Trophoblast cell (in vitro differentiated cells and primary cell): ENCODE data around the gene GNAT2.
A peak's percentile ranks its signal among the peaks of the same experiment; 100 is the strongest.

Experiments
- DNase-seq, 2 donors: peaks; one replicate each; pipeline ENCODE4 v3.0.0-alpha.2; 2016
- H2AFZ ChIP-seq: 2 replicates; pipeline ENCODE4 v1.6.1; 2013; ENCODE audit warnings: low read length, moderate library complexity, mild to moderate bottlenecking; ENCODE audit not compliant: insufficient read depth, poor library complexity
- H2AK5ac ChIP-seq: 2 replicates; pipeline ENCODE4 v1.6.1; 2013; ENCODE audit warnings: mild to moderate bottlenecking, low read length
- H2BK120ac ChIP-seq: 2 replicates; pipeline ENCODE4 v1.6.1; 2013; ENCODE audit warnings: low read length, mild to moderate bottlenecking, moderate library complexity; ENCODE audit not compliant: insufficient read depth, poor library complexity
- H2BK12ac ChIP-seq: 2 replicates; pipeline ENCODE4 v1.6.1; 2013; ENCODE audit warnings: mild to moderate bottlenecking, low read length, moderate library complexity
- H2BK5ac ChIP-seq: 2 replicates; pipeline ENCODE4 v1.6.1; 2013; ENCODE audit warnings: low read length, low read depth, moderate library complexity, mild to moderate bottlenecking; ENCODE audit not compliant: poor library complexity
- H3K14ac ChIP-seq: 2 replicates; pipeline ENCODE4 v1.6.1; 2013; ENCODE audit warnings: mild to moderate bottlenecking, low read length
- H3K18ac ChIP-seq: 2 replicates; pipeline ENCODE4 v1.6.1; 2013; ENCODE audit warnings: mild to moderate bottlenecking, low read length
- H3K23ac ChIP-seq: 2 replicates; pipeline ENCODE4 v1.6.1; 2013; ENCODE audit warnings: low read length
- H3K27ac ChIP-seq: 2 replicates; pipeline ENCODE4 v1.5.1; 2013; ENCODE audit warnings: low read depth, mild to moderate bottlenecking, inconsistent platforms, low read length, moderate library complexity
- H3K27me3 ChIP-seq: 2 replicates; pipeline ENCODE4 v1.6.1; 2013; ENCODE audit warnings: inconsistent platforms, mild to moderate bottlenecking, low read length, moderate library complexity; ENCODE audit not compliant: insufficient read depth
- H3K36me3 ChIP-seq, 2 experiments: 1 replicate in 1 of 2; 2 replicates in 1 of 2; pipeline ENCODE4 v1.6.1; 2013; ENCODE audit warnings: low read length in 2 of 2, mild to moderate bottlenecking in 2 of 2, moderate library complexity in 1 of 2; ENCODE audit not compliant: insufficient read depth in 2 of 2, control insufficient read depth in 1 of 2
- H3K4ac ChIP-seq: 2 replicates; pipeline ENCODE4 v1.6.1; 2013; ENCODE audit warnings: low read depth, mild to moderate bottlenecking, low read length, moderate library complexity
- H3K4me1 ChIP-seq, 2 experiments: 1 replicate in 1 of 2; 2 replicates in 1 of 2; pipeline ENCODE4 v1.6.1; 2013; ENCODE audit warnings: low read length in 2 of 2, mild to moderate bottlenecking in 2 of 2, moderate library complexity in 1 of 2; ENCODE audit not compliant: insufficient read depth in 2 of 2, control insufficient read depth in 1 of 2
- H3K4me2 ChIP-seq: 2 replicates; pipeline ENCODE4 v1.6.1; 2013; ENCODE audit warnings: inconsistent platforms, mild to moderate bottlenecking, low read length, moderate library complexity
- H3K4me3 ChIP-seq: 2 replicates; pipeline ENCODE4 v1.5.1; 2013; ENCODE audit warnings: mild to moderate bottlenecking, low read depth, low read length, inconsistent platforms
- H3K79me1 ChIP-seq: one replicate; pipeline ENCODE4 v1.6.1; 2013; ENCODE audit warnings: low read length
- H3K79me2 ChIP-seq: 2 replicates; pipeline ENCODE4 v1.6.1; 2013; ENCODE audit warnings: low read length, mild to moderate bottlenecking; ENCODE audit not compliant: control insufficient read depth, insufficient read depth, poor library complexity
- H3K9ac ChIP-seq: 2 replicates; pipeline ENCODE4 v1.6.1; 2013; ENCODE audit warnings: mild to moderate bottlenecking, low read length
- H3K9me3 ChIP-seq: 2 replicates; pipeline ENCODE4 v1.6.1; 2013; ENCODE audit warnings: low read depth, mild to moderate bottlenecking, control low read depth, inconsistent platforms, low read length; ENCODE audit not compliant: insufficient read depth
- H4K12ac ChIP-seq: 2 replicates; pipeline ENCODE4 v1.6.1; 2013; ENCODE audit warnings: low read depth, mild to moderate bottlenecking, low read length, moderate library complexity
- H4K8ac ChIP-seq: 2 replicates; pipeline ENCODE4 v1.6.1; 2013; ENCODE audit warnings: low read depth, mild to moderate bottlenecking, low read length, moderate library complexity
- H4K91ac ChIP-seq: one replicate; pipeline ENCODE4 v1.6.1; 2013; ENCODE audit warnings: low read depth, mild to moderate bottlenecking, low read length, moderate library complexity
- WGBS: extraction: QIAGEN DNeasy Blood & Tissue Kit; methylation state at CpG from one replicate; pipeline ENCODE4 v1.1.7; 2013; ENCODE audit warnings: missing lambda C conversion rate; ENCODE audit not compliant: insufficient read length, insufficient coverage; ENCODE audit errors: extremely low coverage; 5-methylcytosine and 5-hydroxymethylcytosine counted together

GNAT2 gene

GRCh38 chr1:109654519-109654918 lies 35.1 kb upstream of the GNAT2 start:
- Histone ChIP-seq H3K14ac (no peak overlapping the region), H2BK5ac (no peak overlapping the region), H4K12ac (no peak overlapping the region), H3K79me2 (no peaks in the 10 kb centered on the region), H3K4me1 (peaks cover 3 to 5% of the 10 kb centered on the region in 2 experiments), H4K91ac (no peak overlapping the region), H4K8ac (no peak overlapping the region), H3K23ac (peak overlapping the region; percentile 33), H2AFZ (no peak overlapping the region), H2BK120ac (no peak overlapping the region), H3K18ac (no peak overlapping the region), H2AK5ac (no peak overlapping the region), H3K27me3 (no peaks in the 10 kb centered on the region), H3K36me3 (no peaks in the 10 kb centered on the region), H3K9ac (no peak overlapping the region), H2BK12ac (no peak overlapping the region), H3K27ac (no peak overlapping the region), H3K4me2 (no peak overlapping the region), H3K79me1 (peaks cover 6% of the 10 kb centered on the region), H3K4me3 (no peak overlapping the region), H3K9me3 (no peaks in the 10 kb centered on the region), H3K4ac (no peak overlapping the region)
- WGBS, result no CpG with 5 or more reads among the region's 12 CpGs
- DNase-seq, result no peak

- H3K79me1 ChIP-seq, result peaks cover 6% of the 10 kb centered on the region
- H4K12ac ChIP-seq, result no peak overlapping the region
- H4K91ac ChIP-seq, result no peak overlapping the region
- H3K4me2 ChIP-seq, result no peak overlapping the region
- no peaks in the 10 kb centered on the region for H3K79me2 ChIP-seq
- no peak overlapping the region for H2AFZ ChIP-seq
- H2AK5ac ChIP-seq, result no peak overlapping the region
- no peak overlapping the region for H4K8ac ChIP-seq
- no peak overlapping the region for H2BK120ac ChIP-seq
- H3K4me3 ChIP-seq, result no peak overlapping the region
- no peaks in the 10 kb centered on the region for H3K27me3 ChIP-seq
- WGBS, result no CpG with 5 or more reads among the region's 2 CpGs
- no peak overlapping the region for H3K9ac ChIP-seq
- H3K23ac ChIP-seq, result no peak overlapping the region
- H3K18ac ChIP-seq, result no peak overlapping the region
- no peaks in the 10 kb centered on the region for H3K9me3 ChIP-seq
- no peak overlapping the region for H2BK12ac ChIP-seq
- no peak overlapping the region for H2BK5ac ChIP-seq
- DNase-seq, result no peak
- peaks cover 3 to 5% of the 10 kb centered on the region in 2 experiments for H3K4me1 ChIP-seq
- no peaks in the 10 kb centered on the region for H3K36me3 ChIP-seq
- no peak overlapping the region for H3K4ac ChIP-seq
- H3K14ac ChIP-seq, result no peak overlapping the region
- H3K27ac ChIP-seq, result no peak overlapping the region
Observed at GRCh38 chr1:109653306-109653705, 33.9 kb upstream of the GNAT2 start.

GRCh38 chr1:109652402-109652801 lies 33.0 kb upstream of the GNAT2 start:
- no CpG with 5 or more reads among the region's 2 CpGs for WGBS
- no peak overlapping the region for H3K4ac ChIP-seq
- no peak overlapping the region for H4K91ac ChIP-seq
- H3K9ac ChIP-seq, result no peak overlapping the region
- no peak overlapping the region for H3K18ac ChIP-seq
- no peaks in the 10 kb centered on the region for H3K9me3 ChIP-seq
- H3K4me2 ChIP-seq, result no peak overlapping the region
- H2BK5ac ChIP-seq, result no peak overlapping the region
- no peak overlapping the region for H4K12ac ChIP-seq
- no peak overlapping the region for H2AK5ac ChIP-seq
- H2BK120ac ChIP-seq, result no peak overlapping the region
- H3K27ac ChIP-seq, result no peak overlapping the region
- H2AFZ ChIP-seq, result no peak overlapping the region
- H3K79me2 ChIP-seq, result no peaks in the 10 kb centered on the region
- H4K8ac ChIP-seq, result no peak overlapping the region
- H3K14ac ChIP-seq, result no peak overlapping the region
- peaks cover 3 to 5% of the 10 kb centered on the region in 2 experiments for H3K4me1 ChIP-seq
- H3K4me3 ChIP-seq, result no peak overlapping the region
- peak in 1 of 2 donors; percentile 39 for DNase-seq
- no peak overlapping the region for H2BK12ac ChIP-seq
- H3K27me3 ChIP-seq, result no peaks in the 10 kb centered on the region
- H3K23ac ChIP-seq, result no peak overlapping the region
- peaks cover 6% of the 10 kb centered on the region for H3K79me1 ChIP-seq
- H3K36me3 ChIP-seq, result no peaks in the 10 kb centered on the region

GRCh38 chr1:109650609-109651008 lies 31.2 kb upstream of the GNAT2 start:
- no peaks in the 10 kb centered on the region for H3K36me3 ChIP-seq
- H2BK120ac ChIP-seq, result no peak overlapping the region
- H4K91ac ChIP-seq, result no peak overlapping the region
- no peak overlapping the region for H3K9ac ChIP-seq
- no peak overlapping the region for H3K23ac ChIP-seq
- H4K8ac ChIP-seq, result no peak overlapping the region
- no peak overlapping the region for H3K27ac ChIP-seq
- no peaks in the 10 kb centered on the region for H3K9me3 ChIP-seq
- no peak overlapping the region for H3K4me2 ChIP-seq
- H2AK5ac ChIP-seq, result no peak overlapping the region
- no peak overlapping the region for H3K4me3 ChIP-seq
- no peak for DNase-seq
- no peaks in the 10 kb centered on the region for H3K79me2 ChIP-seq
- no peak overlapping the region for H3K4ac ChIP-seq
- H3K79me1 ChIP-seq, result no peaks in the 10 kb centered on the region
- no peak overlapping the region for H3K18ac ChIP-seq
- WGBS, result no CpG with 5 or more reads among the region's 3 CpGs
- peaks cover 2% of the 10 kb centered on the region in 2 experiments for H3K4me1 ChIP-seq
- H2BK5ac ChIP-seq, result no peak overlapping the region
- H3K27me3 ChIP-seq, result no peaks in the 10 kb centered on the region
- no peak overlapping the region for H2BK12ac ChIP-seq
- no peak overlapping the region for H3K14ac ChIP-seq
- no peak overlapping the region for H2AFZ ChIP-seq
- H4K12ac ChIP-seq, result no peak overlapping the region
